K562 (cell line): Measurements from ENCODE around the gene AGAP3. TPM values are rescaled to one million over a fixed set of nuclear protein-coding genes. Genes with fewer than 3 reads are reported as not detected.

Source experiments
- ATAC-seq: fragments of 200-7000 bp; cut with Tn5 transposase; 3 replicates; pipeline ENCODE4 v1.9.1; 2020; ENCODE audit warnings: moderate library complexity
- BruUV-seq: library from RNA; stranded (reverse); fragments of 400-500 nt; replicated peaks from 2 replicates; lab custom pipeline; 2021; lab: Mats Ljungman, UMichigan
- CTCF ChIA-PET: fragments of 300-600 bp; formaldehyde crosslinking; extraction: SDS; loops from one replicate; lab custom pipeline; 2021; ENCODE audit warnings: low intra/inter-chr PET ratio; lab: Yijun Ruan, JAX
- POLR2A ChIA-PET: fragments of 300-600, 350-650 bp; sonication (Branson Sonifier 250); formaldehyde crosslinking; extraction: SDS; loops from one replicate; lab custom pipeline; 2021; ENCODE audit warnings: antibody characterized with exemption, inconsistent platforms; lab: Yijun Ruan, JAX
- DNase-seq, 4 experiments: peaks; one replicate each; pipeline versions ENCODE4 v3.0.0 to v3.0.0-alpha.2; 2011 to 2018; ENCODE audit warnings: low spot score in 3 of 4, mixed read lengths in 3 of 4; ENCODE audit errors: extremely low read depth in 1 of 4
- FAIRE-seq: peaks from 2 replicates; lab custom pipeline; 2011; peaks lifted over from hg19 to GRCh38; lab: Jason Lieb, UNC
- H2AFZ ChIP-seq: 2 replicates; pipeline ENCODE4 v1.6.0; 2011; ENCODE audit warnings: low read depth, low read length, control low read depth, inconsistent platforms
- H3K27ac ChIP-seq: fragments of 200-600 bp; 3 replicates; pipeline ENCODE4 v1.8.0; 2011; ENCODE audit warnings: low read depth, mild to moderate bottlenecking, control low read depth, inconsistent platforms, low read length, moderate library complexity, mixed read lengths; ENCODE audit errors: extremely low read depth
- H3K27me3 ChIP-seq, 2 experiments: fragments of 300-600 bp in 1 of 2; 2 replicates in 1 of 2; 3 replicates in 1 of 2; pipeline versions ENCODE4 v1.6.0 to v1.8.0; 2011; ENCODE audit warnings: inconsistent platforms in 2 of 2, low read length in 2 of 2, mild to moderate bottlenecking in 1 of 2, mixed read lengths in 1 of 2, moderate library complexity in 1 of 2; ENCODE audit not compliant: control insufficient read depth in 2 of 2, insufficient read depth in 2 of 2
- H3K36me3 ChIP-seq: fragments of 300-600 bp; 3 replicates; pipeline ENCODE4 v1.8.0; 2011; ENCODE audit warnings: mild to moderate bottlenecking, low read length, inconsistent platforms; ENCODE audit not compliant: control insufficient read depth, insufficient read depth
- H3K4me1 ChIP-seq, 2 experiments: fragments of 200-600 bp in 1 of 2; replicated peaks in 1 of 2; 2 replicates in 1 of 2; 3 replicates in 1 of 2; pipeline versions ENCODE4 v1.5.1 to v1.8.0; 2011; ENCODE audit warnings: inconsistent platforms in 2 of 2, low read length in 2 of 2, mild to moderate bottlenecking in 1 of 2, mixed read lengths in 1 of 2, moderate library complexity in 1 of 2; ENCODE audit not compliant: control insufficient read depth in 2 of 2, insufficient read depth in 2 of 2
- H3K4me2 ChIP-seq: 2 replicates; pipeline ENCODE4 v1.6.1; 2011; ENCODE audit warnings: low read length, control low read depth, inconsistent platforms, mixed read lengths; ENCODE audit not compliant: insufficient read depth
- H3K4me3 ChIP-seq: fragments of 200-600 bp; sonication (generic), shearing (Covaris generic); 2 replicates; pipeline ENCODE4 v1.5.1; 2016; ENCODE audit warnings: control low read depth, inconsistent platforms
- H3K79me2 ChIP-seq: fragments of 200-600 bp; 3 replicates; pipeline ENCODE4 v1.8.0; 2011; ENCODE audit warnings: low read length, inconsistent platforms; ENCODE audit not compliant: control insufficient read depth, insufficient read depth
- H3K9ac ChIP-seq, 2 experiments: 2 replicates each; pipeline versions ENCODE4 v1.6.0 to v1.6.1; 2011; ENCODE audit warnings: low read depth in 2 of 2, low read length in 2 of 2, control low read depth in 1 of 2, inconsistent platforms in 1 of 2, mild to moderate bottlenecking in 1 of 2, mixed read lengths in 1 of 2; ENCODE audit not compliant: insufficient read depth in 1 of 2
- H3K9me1 ChIP-seq: one replicate; pipeline ENCODE4 v1.6.0; 2011; ENCODE audit warnings: inconsistent platforms, mild to moderate bottlenecking, low read length, moderate library complexity; ENCODE audit not compliant: control insufficient read depth, insufficient read depth
- H3K9me3 ChIP-seq: replicated peaks from 2 replicates; pipeline ENCODE4 v1.5.1; 2011; ENCODE audit warnings: low read depth, low read length, inconsistent platforms; ENCODE audit not compliant: control insufficient read depth, insufficient read depth
- H4K20me1 ChIP-seq: replicated peaks from 2 replicates; pipeline ENCODE4 v1.6.1; 2011; ENCODE audit warnings: low read length, inconsistent platforms, mixed read lengths; ENCODE audit not compliant: control insufficient read depth, insufficient read depth
- BRCA1 ChIP-seq, 2 experiments: fragments of 450-650 bp in 1 of 2; sonication (generic) in 1 of 2; formaldehyde crosslinking in 1 of 2; IDR thresholded peaks; 2 replicates each; pipeline versions ENCODE4 v1.5.0 to v1.6.1; 2017 to 2020; ENCODE audit warnings: mild to moderate bottlenecking in 1 of 2, missing genetic modification reagents in 1 of 2
- POLR2A ChIP-seq: fragments of 450-650 bp; conservative IDR thresholded peaks from 2 replicates; pipeline ENCODE4 v1.6.1; 2016
- RAD51 ChIP-seq: fragments of 450-650 bp; IDR thresholded peaks from 2 replicates; pipeline ENCODE4 v1.7.1; 2016; ENCODE audit warnings: low read depth, mild to moderate bottlenecking, borderline replicate concordance
- WGBS: fragments of 100-300 bp; shearing (Covaris generic); methylation state at CpG from one replicate; pipeline ENCODE4 v1.1.6; 2016; ENCODE audit warnings: low coverage, mixed read lengths; ENCODE audit not compliant: insufficient coverage; ENCODE audit errors: missing lambda C conversion rate; 5-methylcytosine and 5-hydroxymethylcytosine counted together
- in situ Hi-C: fragments of 300-500 bp; cut with MboI; formaldehyde crosslinking; loops from 4 replicates; pipeline ENCODE4 v1.15.0; 2018; ENCODE audit warnings: inconsistent platforms, mixed read lengths
- intact Hi-C: fragments of 100-400 bp; cut with micrococcal nuclease; formaldehyde crosslinking; loops from 2 replicates; pipeline ENCODE4 v1.14.2; 2022
- polyA plus RNA-seq, 8 experiments: library from polyadenylated mRNA; depleted of rRNA in 4 of 8; stranded (reverse) in 5 of 8; unstranded in 3 of 8; fragments of >200 nt; fragmentation: Nextera tagmentation in 2 of 8; fragmentation: Illumina TruSeq in 1 of 8; extraction: Ambion mirVana in 2 of 8; extraction: Trizol in 1 of 8; gene quantifications; 2 replicates each; pipeline versions ENCODE4 v1.2.1 to v1.2.3, GENCODE V29; 2011 to 2014; ENCODE audit warnings: inconsistent platforms in 1 of 8, missing spikeins in 1 of 8
- total RNA-seq, 7 experiments: library from RNA; depleted of rRNA in 6 of 7; stranded (reverse); fragments of >200 nt in 6 of 7; fragmentation: Illumina TruSeq in 2 of 7; extraction: Trizol in 2 of 7; gene quantifications; 2 replicates each; pipeline versions ENCODE4 v1.2.1 to v1.2.3, GENCODE V29; 2011 to 2021; ENCODE audit warnings: low replicate concordance in 1 of 7
- TF ChIP-seq, protein P1 (sequence below): fragments of 250-450 bp; sonication (Bioruptor Pico); IDR thresholded peaks from 2 replicates; pipeline ENCODE4 v1.9.0; 2021; ENCODE audit warnings: mild to moderate bottlenecking, inconsistent platforms

AGAP3 gene
- total and polyA plus RNA-seq, 9 of the 15 experiments (the other 6 are each of a cell fraction or from before 2014, with no cell fraction given), result 3.4 to 208 (median 62.2) TPM

GRCh38 chr7:151095123-151095797 lies 9.0 kb downstream of the AGAP3 start:
- Histone ChIP-seq H4K20me1 (peaks cover 45% of the 10 kb centered on the region), H2AFZ (no peak overlapping the region), H3K4me3 (no peak overlapping the region), H3K4me1 (peaks cover 2 to 28% of the 10 kb centered on the region in 2 experiments; a peak in 3 of 5 replicates), H3K4me2 (no peak overlapping the region), H3K27ac (no peak overlapping the region), H3K9me1 (peaks cover 8% of the 10 kb centered on the region), H3K27me3 (no peaks in the 10 kb centered on the region), H3K36me3 (peaks cover 79% of the 10 kb centered on the region; the same call in 2 of the 3 replicates), H3K9me3 (no peaks in the 10 kb centered on the region), H3K9ac (peak overlapping the region in 1 of 2 experiments; percentile 63; a peak in 1 of 4 replicates)
- DNase-seq (no peak), FAIRE-seq (no peak)
- intact Hi-C loops, result loop anchor here (10.0 kb wide), 1 partner anchor 310 kb away; no protein-coding TSS in a partner anchor
- CTCF ChIA-PET, result no interaction called here
- BruUV-seq, result no TSS peak
- POLR2A ChIA-PET, result interaction anchor here (0.6 to 4.4 kb wide), 11 partner anchors 9 to 101 kb away, joined by 3 to 31 read pairs (median 4); partner anchors contain the start of gene AGAP3
- WGBS, result 83% methylated on average over 10 of the region's 10 CpGs
- in situ Hi-C loops, result no loop called here
- TF ChIP-seq POLR2A (no peak), BRCA1 (IDR thresholded peaks at IDR 0.05) (no peak), BRCA1 (CRISPR knock-in tag; IDR thresholded peaks at IDR 0.05) (no peak), RAD51 (no peak)
- TF ChIP-seq, protein P1, sequence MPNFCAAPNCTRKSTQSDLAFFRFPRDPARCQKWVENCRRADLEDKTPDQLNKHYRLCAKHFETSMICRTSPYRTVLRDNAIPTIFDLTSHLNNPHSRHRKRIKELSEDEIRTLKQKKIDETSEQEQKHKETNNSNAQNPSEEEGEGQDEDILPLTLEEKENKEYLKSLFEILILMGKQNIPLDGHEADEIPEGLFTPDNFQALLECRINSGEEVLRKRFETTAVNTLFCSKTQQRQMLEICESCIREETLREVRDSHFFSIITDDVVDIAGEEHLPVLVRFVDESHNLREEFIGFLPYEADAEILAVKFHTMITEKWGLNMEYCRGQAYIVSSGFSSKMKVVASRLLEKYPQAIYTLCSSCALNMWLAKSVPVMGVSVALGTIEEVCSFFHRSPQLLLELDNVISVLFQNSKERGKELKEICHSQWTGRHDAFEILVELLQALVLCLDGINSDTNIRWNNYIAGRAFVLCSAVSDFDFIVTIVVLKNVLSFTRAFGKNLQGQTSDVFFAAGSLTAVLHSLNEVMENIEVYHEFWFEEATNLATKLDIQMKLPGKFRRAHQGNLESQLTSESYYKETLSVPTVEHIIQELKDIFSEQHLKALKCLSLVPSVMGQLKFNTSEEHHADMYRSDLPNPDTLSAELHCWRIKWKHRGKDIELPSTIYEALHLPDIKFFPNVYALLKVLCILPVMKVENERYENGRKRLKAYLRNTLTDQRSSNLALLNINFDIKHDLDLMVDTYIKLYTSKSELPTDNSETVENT (CRISPR knock-in tag), result 0 out of 2 replicates have a peak, but pooled peaks have one; percentile 19
- TF ChIP-seq, all 486 proteins: peak for 1
- peaks cover 95% of the 10 kb centered on the region for H3K79me2 ChIP-seq
- ATAC-seq, result no peak
